ENCODE data around the gene OSBP2.

OSBP2 gene

GRCh38 chr22:30861688-30862552 lies 167.2 kb downstream of the OSBP2 start:
- no peak overlapping the region for H3K4me3 ChIP-seq (ENCODE audit: low read length)
- no peak for DNase-seq (ENCODE audit: low read depth)
- TF ChIP-seq, protein P1, sequence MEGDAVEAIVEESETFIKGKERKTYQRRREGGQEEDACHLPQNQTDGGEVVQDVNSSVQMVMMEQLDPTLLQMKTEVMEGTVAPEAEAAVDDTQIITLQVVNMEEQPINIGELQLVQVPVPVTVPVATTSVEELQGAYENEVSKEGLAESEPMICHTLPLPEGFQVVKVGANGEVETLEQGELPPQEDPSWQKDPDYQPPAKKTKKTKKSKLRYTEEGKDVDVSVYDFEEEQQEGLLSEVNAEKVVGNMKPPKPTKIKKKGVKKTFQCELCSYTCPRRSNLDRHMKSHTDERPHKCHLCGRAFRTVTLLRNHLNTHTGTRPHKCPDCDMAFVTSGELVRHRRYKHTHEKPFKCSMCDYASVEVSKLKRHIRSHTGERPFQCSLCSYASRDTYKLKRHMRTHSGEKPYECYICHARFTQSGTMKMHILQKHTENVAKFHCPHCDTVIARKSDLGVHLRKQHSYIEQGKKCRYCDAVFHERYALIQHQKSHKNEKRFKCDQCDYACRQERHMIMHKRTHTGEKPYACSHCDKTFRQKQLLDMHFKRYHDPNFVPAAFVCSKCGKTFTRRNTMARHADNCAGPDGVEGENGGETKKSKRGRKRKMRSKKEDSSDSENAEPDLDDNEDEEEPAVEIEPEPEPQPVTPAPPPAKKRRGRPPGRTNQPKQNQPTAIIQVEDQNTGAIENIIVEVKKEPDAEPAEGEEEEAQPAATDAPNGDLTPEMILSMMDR (conservative IDR thresholded peaks at IDR 0.05; ENCODE audit: low read depth, low read length) = no peak

DNA sequence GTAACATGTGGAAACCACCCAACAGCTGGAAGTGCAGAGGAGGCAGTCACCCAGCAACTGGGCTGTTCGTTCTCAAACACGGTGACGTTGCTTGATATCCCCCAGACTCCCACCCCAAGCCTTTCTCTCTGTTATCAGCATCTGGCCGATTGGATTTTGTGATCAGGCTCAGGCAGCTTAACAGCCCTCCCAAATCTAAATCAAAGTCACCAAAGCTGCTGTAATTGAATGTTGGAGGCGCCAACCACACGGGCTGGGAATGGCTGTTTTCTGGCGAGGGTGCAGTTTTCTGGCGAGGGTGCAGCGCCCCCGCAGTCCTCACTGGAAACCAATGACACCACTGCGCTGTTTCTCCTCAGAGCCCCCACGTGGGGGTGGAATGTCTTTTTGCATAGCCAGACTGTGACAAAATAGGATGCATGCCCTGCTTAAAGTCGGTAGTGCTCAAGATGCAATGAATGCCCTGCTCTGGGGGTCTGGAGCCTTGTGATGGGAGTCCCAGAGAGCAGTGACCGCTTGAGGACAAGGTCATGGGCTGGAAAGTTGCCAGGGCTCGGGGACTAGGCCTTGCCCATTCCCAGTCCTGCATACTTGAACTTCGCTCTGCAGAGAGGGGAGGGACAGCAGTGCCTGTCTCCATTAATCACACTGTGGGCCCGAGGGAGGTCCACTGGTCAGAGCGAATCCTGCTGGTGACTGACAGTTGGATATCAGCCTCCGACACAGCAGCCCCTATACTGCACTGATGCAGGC lies 168.6 kb downstream of the OSBP2 start:
- H3K4me3 ChIP-seq (ENCODE audit: low read length) = no peak overlapping the region
- TF ChIP-seq, protein P1 (conservative IDR thresholded peaks at IDR 0.05; ENCODE audit: low read depth, low read length) = no peak
- DNase-seq (ENCODE audit: low read depth) = no peak

DNA sequence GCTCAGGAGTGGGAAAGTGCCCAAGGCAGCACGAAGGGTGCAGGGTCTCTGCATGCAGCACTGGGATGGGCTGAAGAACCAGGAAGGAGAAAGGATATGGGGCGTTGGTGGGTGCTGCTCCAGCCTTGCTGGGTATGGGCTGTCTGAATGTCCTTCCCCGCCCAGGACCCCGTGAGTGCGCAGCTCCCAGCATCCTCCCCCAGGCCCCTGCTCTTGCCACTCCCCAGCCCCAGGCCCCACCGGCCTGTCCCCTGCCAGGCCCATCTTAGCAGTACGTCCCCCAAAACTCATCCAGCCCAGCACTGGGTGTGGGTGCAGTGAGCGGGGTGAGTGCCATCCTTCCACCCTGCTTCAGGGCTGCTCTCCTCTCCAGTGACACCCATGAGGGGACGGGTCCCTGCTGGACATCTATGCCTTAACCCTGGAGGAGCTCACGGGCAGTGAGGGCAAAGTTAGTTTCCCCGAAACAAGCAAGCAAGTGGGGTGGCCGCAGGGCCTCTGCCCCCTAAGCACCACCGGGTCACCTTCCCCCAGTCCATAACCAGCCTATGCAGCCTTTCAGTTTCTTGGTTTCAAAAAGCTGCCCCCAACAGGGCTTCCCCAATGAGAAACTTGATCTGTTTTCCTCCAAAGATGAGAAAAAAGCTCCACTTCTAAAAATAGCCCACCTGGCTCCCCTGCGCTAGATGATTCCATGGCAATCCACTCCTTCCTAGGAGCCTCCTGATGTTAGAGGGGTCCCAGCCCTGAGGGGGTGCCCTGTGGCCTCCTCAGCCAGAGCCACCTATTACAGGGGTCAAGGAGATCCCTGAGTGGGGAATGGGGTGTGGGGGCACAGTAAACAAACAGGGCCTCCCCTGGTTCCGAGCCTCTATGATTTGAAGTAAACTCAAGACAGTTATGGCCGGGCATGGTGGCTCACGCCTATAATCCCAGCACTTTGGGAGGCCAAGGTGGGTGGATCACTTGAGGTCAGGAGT lies 170.1 kb downstream of the OSBP2 start:
- TF ChIP-seq, protein P1 (conservative IDR thresholded peaks at IDR 0.05; ENCODE audit: low read depth, low read length) = no peak
- no peak for DNase-seq (ENCODE audit: low read depth)

DNA sequence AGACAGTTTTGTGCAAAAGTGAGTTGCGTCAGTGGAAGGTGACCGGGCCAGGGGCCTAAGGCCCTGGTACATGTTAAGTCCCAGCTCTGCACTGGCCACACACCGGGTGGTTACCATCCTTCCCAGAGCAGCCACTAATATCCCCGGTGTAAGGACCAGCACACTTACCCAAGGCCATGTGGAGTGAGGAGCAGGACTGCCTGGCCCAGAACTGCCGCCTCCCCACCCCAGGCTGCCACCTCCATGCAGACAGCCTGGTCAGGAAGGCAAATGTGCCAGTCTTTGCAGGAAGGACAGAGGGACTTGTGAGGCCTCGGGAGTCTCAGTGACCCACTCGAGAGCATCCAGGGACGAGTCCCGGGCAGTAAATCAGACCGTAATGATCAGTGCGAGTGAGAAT lies 171.0 kb downstream of the OSBP2 start:
- no peak for DNase-seq (ENCODE audit: low read depth)
- no peak overlapping the region for H3K4me3 ChIP-seq (ENCODE audit: low read length)
- TF ChIP-seq, protein P1 (conservative IDR thresholded peaks at IDR 0.05; ENCODE audit: low read depth, low read length) = no peak

More for the DNA sequence above, 170.1 kb downstream of the OSBP2 start:
- no peak overlapping the region for H3K4me3 ChIP-seq (ENCODE audit: low read length)

- no peak for DNase-seq (ENCODE audit: low read depth)
- TF ChIP-seq, protein P1 (conservative IDR thresholded peaks at IDR 0.05; ENCODE audit: low read depth, low read length) = no peak
- H3K4me3 ChIP-seq (ENCODE audit: low read length) = no peak overlapping the region
Observed at GRCh38 chr22:30866216-30866615, 171.5 kb downstream of the OSBP2 start.

DNA sequence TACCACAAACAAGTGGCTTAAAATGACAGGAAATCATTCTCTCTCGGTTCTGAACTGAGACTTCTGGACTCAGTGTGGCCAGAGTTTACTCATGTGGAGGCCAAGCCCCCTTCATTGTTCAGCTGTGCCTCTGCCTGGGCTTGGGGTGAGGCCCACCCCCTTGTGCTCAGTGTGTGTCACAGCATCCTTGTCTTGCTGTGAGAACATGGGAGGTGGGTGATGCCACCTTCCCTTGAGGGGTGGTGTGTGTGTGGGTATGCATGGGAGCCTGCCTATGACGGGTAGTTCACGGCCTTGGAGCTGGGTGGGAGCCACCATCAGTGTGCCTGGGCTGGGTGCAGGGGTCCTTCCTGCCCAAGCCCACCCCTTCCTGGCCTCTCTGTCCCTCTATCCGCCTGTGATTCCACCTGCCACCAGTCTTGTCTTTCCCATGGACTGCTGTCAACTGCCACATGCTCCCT lies 172.2 kb downstream of the OSBP2 start:
- H3K4me3 ChIP-seq (ENCODE audit: low read length) = no peak overlapping the region
- no peak for DNase-seq (ENCODE audit: low read depth)
- TF ChIP-seq, protein P1 (conservative IDR thresholded peaks at IDR 0.05; ENCODE audit: low read depth, low read length) = peak; percentile 19
